CD8-positive, alpha-beta memory T cell (primary cell): ENCODE measurements around the gene NACA2. TPM values are rescaled to one million over a fixed set of nuclear protein-coding genes. Genes with fewer than 3 reads are reported as not detected.

Source experiments
- CTCF ChIA-PET: fragments of 350-600 bp; sonication (Branson Sonifier 250); formaldehyde crosslinking; loops from one replicate; lab custom pipeline; 2021; ENCODE audit warnings: antibody characterized with exemption; lab: Charles Lee
- POLR2A ChIA-PET: fragments of 350-600 bp; sonication (Branson Sonifier 250); formaldehyde crosslinking; loops from one replicate; lab custom pipeline; 2021; ENCODE audit warnings: antibody characterized with exemption; lab: Charles Lee
- DNase-seq, 5 donors: peaks; one replicate each; pipeline versions ENCODE4 v3.0.0 to v3.0.0-alpha.2; 2020 to 2022; ENCODE audit warnings: mixed read lengths in 1 of 5
- H3K27ac ChIP-seq: one replicate; pipeline ENCODE4 v1.7.0; 2013; ENCODE audit warnings: low read depth, mild to moderate bottlenecking, low read length, moderate library complexity
- H3K27me3 ChIP-seq: 2 replicates; pipeline ENCODE4 v1.7.0; 2013; ENCODE audit warnings: low read length, mild to moderate bottlenecking; ENCODE audit not compliant: insufficient read depth, poor library complexity, severe bottlenecking
- H3K36me3 ChIP-seq: 2 replicates; pipeline ENCODE4 v1.7.0; 2013; ENCODE audit warnings: mild to moderate bottlenecking, low read length, moderate library complexity; ENCODE audit not compliant: insufficient read depth
- H3K4me1 ChIP-seq: 2 replicates; pipeline ENCODE4 v1.7.0; 2013; ENCODE audit warnings: mild to moderate bottlenecking, low read length, moderate library complexity; ENCODE audit not compliant: insufficient read depth
- H3K4me3 ChIP-seq: 2 replicates; pipeline ENCODE4 v1.7.0; 2013; ENCODE audit warnings: mild to moderate bottlenecking, low read length
- H3K9me3 ChIP-seq: 2 replicates; pipeline ENCODE4 v1.7.0; 2013; ENCODE audit warnings: mild to moderate bottlenecking, low read length
- H3K27ac Mint-ChIP-seq, 8 donors: one replicate each; pipeline ENCODE4 v1.8.0; 2020 to 2021; ENCODE audit warnings: mixed read lengths in 8 of 8, mild to moderate bottlenecking in 6 of 8, inconsistent platforms in 3 of 8, moderate library complexity in 3 of 8
- H3K27me3 Mint-ChIP-seq, 2 donors: one replicate each; pipeline ENCODE4 v1.8.0; 2020 to 2021; ENCODE audit warnings: mixed read lengths in 2 of 2, mild to moderate bottlenecking in 1 of 2, moderate library complexity in 1 of 2
- H3K36me3 Mint-ChIP-seq, 3 donors: one replicate each; pipeline ENCODE4 v1.8.0; 2020 to 2021; ENCODE audit warnings: mixed read lengths in 3 of 3, inconsistent platforms in 1 of 3, mild to moderate bottlenecking in 1 of 3
- H3K4me1 Mint-ChIP-seq, 3 donors: one replicate each; pipeline ENCODE4 v1.8.0; 2020 to 2021; ENCODE audit warnings: mixed read lengths in 3 of 3, inconsistent platforms in 1 of 3, mild to moderate bottlenecking in 1 of 3
- H3K4me3 Mint-ChIP-seq, 7 donors: one replicate each; pipeline ENCODE4 v1.8.0; 2020 to 2021; ENCODE audit warnings: mixed read lengths in 7 of 7, mild to moderate bottlenecking in 6 of 7, moderate library complexity in 4 of 7, inconsistent platforms in 2 of 7
- H3K9me3 Mint-ChIP-seq, 5 donors: one replicate each; pipeline ENCODE4 v1.8.0; 2020 to 2022; ENCODE audit warnings: mixed read lengths in 5 of 5, mild to moderate bottlenecking in 3 of 5, moderate library complexity in 2 of 5, inconsistent platforms in 1 of 5
- polyA plus RNA-seq: library from polyadenylated mRNA; unstranded; fragments of 300-500 nt; fragmentation: Illumina TruSeq; gene quantifications from one replicate; pipeline ENCODE4 v1.2.3, GENCODE V29; 2021
- total RNA-seq, 2 experiments: library from RNA; stranded (reverse); gene quantifications; one replicate each; pipeline ENCODE4 v1.2.3, GENCODE V29; 2021

Gene NACA2
- total and polyA plus RNA-seq, 3 experiments from 2014 or later: not detected

DNA sequence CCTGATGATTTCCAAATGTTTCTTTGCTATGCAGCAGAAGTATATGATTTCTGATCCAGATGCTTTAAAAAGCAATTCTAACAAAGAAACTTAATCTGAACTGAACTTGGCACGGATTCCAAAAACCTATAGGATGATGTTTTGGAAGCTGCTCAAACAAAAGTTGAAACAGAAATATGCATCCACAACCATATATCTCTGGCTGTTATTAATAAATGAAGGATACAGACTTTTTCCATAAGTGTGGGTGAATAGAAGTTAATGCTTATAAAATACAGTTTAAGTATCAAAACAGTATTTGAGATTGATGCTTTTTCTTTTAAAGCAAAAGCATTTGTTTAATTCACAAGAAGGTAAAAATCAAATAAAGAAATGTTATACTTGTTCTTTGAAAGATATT is 27.9 kb upstream of the NACA2 start:
- Mint-ChIP-seq H3K4me1 (peaks cover 0 to 6% (median 2%) of the 10 kb centered on the region in 3 donors), H3K4me3 (no peak overlapping the region), H3K27ac (no peak overlapping the region), H3K27me3 (peaks cover 12 to 15% of the 10 kb centered on the region in 2 donors), H3K36me3 (no peaks in the 10 kb centered on the region), H3K9me3 (peaks cover 0 to 18% (median 9%) of the 10 kb centered on the region in 5 donors)
- Histone ChIP-seq H3K4me3 (no peak overlapping the region), H3K9me3 (peaks cover 3% of the 10 kb centered on the region), H3K27ac (no peak overlapping the region), H3K36me3 (no peaks in the 10 kb centered on the region), H3K27me3 (no peaks in the 10 kb centered on the region), H3K4me1 (no peaks in the 10 kb centered on the region)
- ChIA-PET POLR2A (no interaction called here), CTCF (no interaction called here)
- no peak for DNase-seq

DNA sequence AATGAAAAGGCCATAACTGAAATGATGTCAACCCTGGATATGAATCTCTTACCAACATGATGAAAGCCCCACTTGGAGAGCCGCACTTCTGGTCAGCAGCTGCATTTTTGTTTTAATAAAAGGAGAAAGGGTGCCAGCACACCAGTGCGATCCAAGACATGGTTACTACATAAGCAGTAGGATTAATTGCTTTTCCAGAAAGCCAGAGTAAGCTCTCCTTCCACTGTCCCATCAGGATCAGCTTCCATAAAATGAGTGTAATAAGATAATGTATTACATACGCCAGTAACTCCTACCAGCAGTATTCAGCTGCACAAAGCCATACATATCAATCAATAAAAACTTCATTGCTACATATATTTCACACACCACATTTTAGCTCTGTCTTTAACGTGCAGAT is 26.3 kb upstream of the NACA2 start:
- peaks cover 3% of the 10 kb centered on the region for H3K9me3 ChIP-seq
- H3K4me1 ChIP-seq: no peaks in the 10 kb centered on the region
- H3K36me3 ChIP-seq: no peaks in the 10 kb centered on the region
- peaks cover 0 to 6% (median 2%) of the 10 kb centered on the region in 3 donors for H3K4me1 Mint-ChIP-seq
- no peaks in the 10 kb centered on the region for H3K36me3 Mint-ChIP-seq
- H3K4me3 ChIP-seq: no peak overlapping the region
- peaks cover 0 to 18% (median 9%) of the 10 kb centered on the region in 5 donors for H3K9me3 Mint-ChIP-seq
- peaks cover 8 to 15% of the 10 kb centered on the region in 2 donors for H3K27me3 Mint-ChIP-seq
- POLR2A ChIA-PET: no interaction called here
- no peaks in the 10 kb centered on the region for H3K27me3 ChIP-seq
- no peak for DNase-seq
- CTCF ChIA-PET: no interaction called here
- H3K27ac Mint-ChIP-seq: no peak overlapping the region
- no peak overlapping the region for H3K4me3 Mint-ChIP-seq
- no peak overlapping the region for H3K27ac ChIP-seq

DNA sequence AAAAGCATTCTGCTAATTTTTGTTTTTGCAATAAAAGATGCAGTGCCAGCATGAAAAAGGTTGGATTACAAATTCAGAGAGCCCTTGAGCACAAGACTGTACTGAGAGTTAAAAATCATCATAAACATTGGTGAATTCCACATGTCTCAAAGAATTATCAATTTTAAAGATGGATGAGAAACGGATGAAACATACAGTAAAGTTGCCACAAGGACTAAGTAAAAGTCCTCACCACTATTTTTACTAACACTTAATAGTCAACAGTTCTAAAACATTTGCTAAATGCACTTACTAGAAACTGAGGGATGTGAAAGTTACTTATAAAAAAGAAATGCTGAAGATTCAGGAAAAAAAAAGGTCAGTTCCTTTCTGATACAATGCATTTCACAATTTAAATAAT is 25.8 kb upstream of the NACA2 start:
- H3K4me1 Mint-ChIP-seq: peaks cover 0 to 6% (median 2%) of the 10 kb centered on the region in 3 donors
- Histone ChIP-seq H3K36me3 (no peaks in the 10 kb centered on the region), H3K27me3 (no peaks in the 10 kb centered on the region), H3K9me3 (peaks cover 3% of the 10 kb centered on the region), H3K27ac (no peak overlapping the region), H3K4me1 (no peaks in the 10 kb centered on the region), H3K4me3 (no peak overlapping the region)
- H3K27ac Mint-ChIP-seq: no peak overlapping the region
- peaks cover 6 to 15% of the 10 kb centered on the region in 2 donors for H3K27me3 Mint-ChIP-seq
- H3K36me3 Mint-ChIP-seq: no peaks in the 10 kb centered on the region
- ChIA-PET POLR2A (no interaction called here), CTCF (no interaction called here)
- H3K4me3 Mint-ChIP-seq: no peak overlapping the region
- H3K9me3 Mint-ChIP-seq: peaks cover 0 to 18% (median 9%) of the 10 kb centered on the region in 5 donors
- no peak for DNase-seq

DNA sequence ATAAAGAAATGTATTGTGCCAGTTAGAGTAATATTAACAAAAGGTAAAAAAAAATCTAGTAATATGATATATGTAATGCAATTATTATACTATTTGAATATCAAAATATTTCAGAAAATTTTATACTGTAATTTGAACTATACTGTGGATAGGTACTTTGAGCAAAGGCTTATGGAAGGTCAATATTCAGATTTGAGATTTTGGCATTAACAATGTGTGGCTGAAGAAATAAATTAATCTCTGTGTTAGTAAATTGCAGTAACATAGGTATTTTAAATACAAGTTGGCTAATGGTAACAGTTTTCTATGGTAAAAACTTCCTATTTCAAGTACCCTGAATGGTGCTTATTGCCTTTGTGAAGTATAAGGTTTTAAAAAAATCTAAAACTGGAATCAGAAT is 23.2 kb upstream of the NACA2 start:
- DNase-seq: no peak
- Mint-ChIP-seq H3K4me1 (peaks cover 0 to 6% (median 2%) of the 10 kb centered on the region in 3 donors), H3K9me3 (peaks cover 0 to 7% (median 3%) of the 10 kb centered on the region in 5 donors), H3K27me3 (peaks cover 3 to 12% of the 10 kb centered on the region in 2 donors), H3K27ac (no peak overlapping the region), H3K4me3 (no peak overlapping the region), H3K36me3 (no peaks in the 10 kb centered on the region)
- CTCF ChIA-PET: no interaction called here
- Histone ChIP-seq H3K4me1 (no peaks in the 10 kb centered on the region), H3K4me3 (no peak overlapping the region), H3K9me3 (peaks cover under 1% of the 10 kb centered on the region), H3K27ac (no peak overlapping the region), H3K27me3 (no peaks in the 10 kb centered on the region), H3K36me3 (no peaks in the 10 kb centered on the region)
- POLR2A ChIA-PET: no interaction called here

DNA sequence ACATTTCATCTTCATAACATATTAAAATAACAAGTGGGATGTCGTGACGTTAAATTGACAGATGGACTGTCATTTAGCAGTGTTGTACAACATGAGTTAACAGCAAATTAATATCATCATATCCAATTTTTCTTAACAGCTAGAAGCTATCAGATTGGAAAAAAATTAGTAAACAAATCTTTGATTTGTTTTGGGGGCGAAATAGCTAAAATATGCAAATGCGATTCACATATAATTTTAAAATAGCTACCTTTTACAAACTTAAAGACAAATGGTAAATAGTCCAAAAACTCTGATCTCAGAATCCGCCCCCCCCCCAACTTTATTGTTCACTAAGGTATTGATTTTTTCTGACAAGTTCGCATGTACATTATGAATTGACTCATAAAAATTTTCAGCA is 20.3 kb upstream of the NACA2 start:
- H3K27me3 ChIP-seq: no peaks in the 10 kb centered on the region
- no peak overlapping the region for H3K4me3 Mint-ChIP-seq
- no peak for DNase-seq
- no peak overlapping the region for H3K27ac Mint-ChIP-seq
- ChIA-PET CTCF (no interaction called here), POLR2A (no interaction called here)
- no peaks in the 10 kb centered on the region for H3K4me1 ChIP-seq
- no peaks in the 10 kb centered on the region for H3K9me3 ChIP-seq
- peaks cover 0 to 2% (median 0%) of the 10 kb centered on the region in 5 donors for H3K9me3 Mint-ChIP-seq
- H3K4me3 ChIP-seq: no peak overlapping the region
- H3K36me3 ChIP-seq: no peaks in the 10 kb centered on the region
- no peak overlapping the region for H3K27ac ChIP-seq
- H3K36me3 Mint-ChIP-seq: no peaks in the 10 kb centered on the region
- H3K27me3 Mint-ChIP-seq: peaks cover 3 to 16% of the 10 kb centered on the region in 2 donors
- H3K4me1 Mint-ChIP-seq: peaks cover 0 to 6% (median 2%) of the 10 kb centered on the region in 3 donors

DNA sequence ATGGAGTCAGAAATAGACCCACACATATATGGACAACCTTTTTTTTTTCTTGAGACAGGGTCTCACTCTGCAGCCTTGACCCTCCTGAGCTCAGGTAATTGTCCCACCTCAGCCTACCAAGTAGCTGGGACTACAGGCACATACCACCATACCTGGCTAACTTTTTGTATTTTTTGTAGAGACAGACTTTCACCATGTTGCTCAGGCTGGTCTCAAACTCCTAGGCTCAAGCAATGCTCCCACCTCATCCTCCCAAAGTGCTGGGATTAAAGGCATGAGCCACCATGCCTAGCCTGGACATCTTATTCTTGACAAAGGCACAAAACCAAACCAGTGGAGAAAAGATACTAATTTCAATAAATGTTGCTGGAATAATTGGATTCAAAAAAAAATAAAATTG is 14.7 kb upstream of the NACA2 start:
- CTCF ChIA-PET: no interaction called here

DNA sequence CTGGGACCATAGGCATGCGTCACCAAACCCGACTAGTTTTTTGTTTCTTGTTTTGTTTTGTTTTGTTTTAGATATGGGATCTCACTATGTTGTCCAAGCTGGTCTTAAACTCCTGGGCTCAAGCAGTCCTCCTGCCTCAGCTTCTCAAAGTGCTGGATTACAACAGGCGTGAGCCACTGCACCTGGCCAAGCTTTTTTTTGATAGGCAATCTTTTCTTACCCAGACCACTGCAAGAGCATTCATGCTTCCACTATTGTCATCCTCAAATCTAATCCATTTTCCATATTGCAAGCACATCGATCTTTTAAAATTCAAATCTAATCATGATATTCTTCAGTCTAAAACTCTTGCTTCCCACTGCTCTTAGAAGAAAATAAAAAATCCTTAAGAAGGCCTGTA is 10.3 kb upstream of the NACA2 start:
- Mint-ChIP-seq H3K27ac (no peak overlapping the region), H3K4me3 (no peak overlapping the region), H3K9me3 (peaks cover 0 to 2% (median 0%) of the 10 kb centered on the region in 5 donors), H3K36me3 (no peaks in the 10 kb centered on the region), H3K4me1 (no peaks in the 10 kb centered on the region), H3K27me3 (peaks cover 11 to 28% of the 10 kb centered on the region in 2 donors)
- Histone ChIP-seq H3K36me3 (no peaks in the 10 kb centered on the region), H3K27me3 (no peaks in the 10 kb centered on the region), H3K9me3 (no peaks in the 10 kb centered on the region), H3K27ac (no peak overlapping the region), H3K4me1 (no peaks in the 10 kb centered on the region), H3K4me3 (no peak overlapping the region)
- ChIA-PET POLR2A (interaction anchor here (0.6 kb wide), 1 partner anchor 978 kb away, joined by 3 read pairs; no protein-coding TSS in a partner anchor), CTCF (no interaction called here)
- DNase-seq: no peak

More for the DNA sequence above, 14.7 kb upstream of the NACA2 start:
- no peak overlapping the region for H3K4me3 ChIP-seq
- no peaks in the 10 kb centered on the region for H3K9me3 ChIP-seq
- no peaks in the 10 kb centered on the region for H3K4me1 Mint-ChIP-seq
- H3K27me3 Mint-ChIP-seq: peaks cover 10 to 30% of the 10 kb centered on the region in 2 donors
- H3K4me3 Mint-ChIP-seq: no peak overlapping the region
- H3K27ac Mint-ChIP-seq: no peak overlapping the region
- H3K27me3 ChIP-seq: no peaks in the 10 kb centered on the region
- H3K36me3 Mint-ChIP-seq: no peaks in the 10 kb centered on the region
- no peak for DNase-seq
- H3K36me3 ChIP-seq: no peaks in the 10 kb centered on the region
- H3K27ac ChIP-seq: no peak overlapping the region
- H3K4me1 ChIP-seq: no peaks in the 10 kb centered on the region
- POLR2A ChIA-PET: no interaction called here
- peaks cover 0 to 2% (median 0%) of the 10 kb centered on the region in 5 donors for H3K9me3 Mint-ChIP-seq

DNA sequence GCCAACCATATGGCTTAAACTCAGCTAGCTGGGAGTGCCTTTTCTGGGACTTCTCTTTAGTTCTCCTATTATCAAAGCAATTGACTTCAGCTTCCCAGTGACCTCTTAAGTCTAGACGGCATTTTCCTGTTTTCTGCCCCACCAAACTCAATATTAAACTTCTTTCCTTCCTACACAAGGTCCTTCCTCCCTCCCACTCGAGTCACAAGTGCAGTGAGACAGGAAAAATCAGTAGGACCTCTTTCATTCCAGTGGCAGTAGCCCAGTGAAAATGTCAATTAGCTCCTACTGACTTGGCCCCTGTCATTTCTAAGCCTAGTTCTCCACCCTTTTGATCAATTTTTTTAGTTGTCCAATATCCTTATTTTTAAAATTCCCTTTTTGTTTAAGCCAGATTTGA is 9.6 kb upstream of the NACA2 start:
- Histone ChIP-seq H3K27me3 (no peaks in the 10 kb centered on the region), H3K36me3 (no peaks in the 10 kb centered on the region), H3K9me3 (no peaks in the 10 kb centered on the region), H3K4me3 (no peak overlapping the region), H3K4me1 (no peaks in the 10 kb centered on the region), H3K27ac (no peak overlapping the region)
- CTCF ChIA-PET: no interaction called here
- peaks cover 0 to 2% (median 0%) of the 10 kb centered on the region in 5 donors for H3K9me3 Mint-ChIP-seq
- POLR2A ChIA-PET: no interaction called here
- no peak overlapping the region for H3K4me3 Mint-ChIP-seq
- H3K27ac Mint-ChIP-seq: no peak overlapping the region
- H3K36me3 Mint-ChIP-seq: no peaks in the 10 kb centered on the region
- H3K4me1 Mint-ChIP-seq: no peaks in the 10 kb centered on the region
- DNase-seq: no peak
- peaks cover 14 to 29% of the 10 kb centered on the region in 2 donors for H3K27me3 Mint-ChIP-seq
